Mesothelial cell of epicardium (in vitro differentiated cells): ENCODE measurements around the gene GALC. TPM values are rescaled to one million over a fixed set of nuclear protein-coding genes. Genes with fewer than 3 reads are reported as not detected.

Experiments
- DNase-seq, 2 experiments: peaks; one replicate each; pipeline ENCODE4 v3.0.0; 2021; ENCODE audit warnings: low spot score in 2 of 2; ENCODE audit not compliant: unreplicated experiment in 2 of 2
- H3K27ac Mint-ChIP-seq: 2 replicates; pipeline ENCODE4 v1.8.0; 2021; ENCODE audit warnings: mixed read lengths
- H3K27me3 Mint-ChIP-seq: 2 replicates; pipeline ENCODE4 v1.8.0; 2021; ENCODE audit warnings: low read depth, mixed read lengths
- H3K36me3 Mint-ChIP-seq: 2 replicates; pipeline ENCODE4 v1.8.0; 2021; ENCODE audit warnings: mixed read lengths
- H3K4me1 Mint-ChIP-seq: 2 replicates; pipeline ENCODE4 v1.8.0; 2021; ENCODE audit warnings: mixed read lengths
- H3K4me3 Mint-ChIP-seq: 2 replicates; pipeline ENCODE4 v1.8.0; 2021; ENCODE audit warnings: mild to moderate bottlenecking, moderate library complexity, mixed read lengths
- H3K9me3 Mint-ChIP-seq: 2 replicates; pipeline ENCODE4 v1.8.0; 2021; ENCODE audit warnings: mixed read lengths
- CTCF ChIP-seq: fragments of 200-600 bp; sonication (generic); IDR thresholded peaks from one replicate; pipeline ENCODE4 v1.5.0; 2021; ENCODE audit warnings: antibody characterized with exemption; ENCODE audit not compliant: unreplicated experiment
- total RNA-seq: library from RNA; stranded (reverse); gene quantifications from 3 replicates; pipeline ENCODE4 v1.2.1, GENCODE V29; 2021

The GALC gene
- total RNA-seq, 1 donor from 2014 or later, result 26.2 TPM

GRCh38 chr14:88034076-88034475, 41.1 kb upstream of the GALC start:
- TF ChIP-seq CTCF, result no peak
- DNase-seq, result no peak
- Mint-ChIP-seq H3K36me3 (no peaks in the 10 kb centered on the region), H3K4me1 (no peaks in the 10 kb centered on the region), H3K9me3 (peaks cover 5% of the 10 kb centered on the region), H3K27ac (no peak overlapping the region), H3K4me3 (no peak overlapping the region), H3K27me3 (peaks cover 26% of the 10 kb centered on the region)

- Mint-ChIP-seq H3K4me3 (no peak overlapping the region), H3K9me3 (peaks cover 5% of the 10 kb centered on the region), H3K36me3 (no peaks in the 10 kb centered on the region), H3K4me1 (no peaks in the 10 kb centered on the region), H3K27ac (no peak overlapping the region), H3K27me3 (peaks cover 23% of the 10 kb centered on the region)
- TF ChIP-seq CTCF, result no peak
- no peak for DNase-seq
Measured at GRCh38 chr14:88032373-88032772, 39.4 kb upstream of the GALC start.

GRCh38 chr14:88030892-88031291, 37.9 kb upstream of the GALC start:
- Mint-ChIP-seq H3K4me3 (no peak overlapping the region), H3K4me1 (peaks cover 3% of the 10 kb centered on the region), H3K9me3 (peaks cover 5% of the 10 kb centered on the region), H3K36me3 (no peaks in the 10 kb centered on the region), H3K27ac (no peak overlapping the region), H3K27me3 (peaks cover 22% of the 10 kb centered on the region)
- DNase-seq, result no peak
- no peak for TF ChIP-seq CTCF

GRCh38 chr14:88030079-88030478, 37.1 kb upstream of the GALC start:
- DNase-seq, result no peak
- H3K9me3 Mint-ChIP-seq, result peaks cover 5% of the 10 kb centered on the region
- no peaks in the 10 kb centered on the region for H3K36me3 Mint-ChIP-seq
- H3K27ac Mint-ChIP-seq, result no peak overlapping the region
- peaks cover 16% of the 10 kb centered on the region for H3K27me3 Mint-ChIP-seq
- H3K4me3 Mint-ChIP-seq, result no peak overlapping the region
- no peak for TF ChIP-seq CTCF
- peaks cover 7% of the 10 kb centered on the region for H3K4me1 Mint-ChIP-seq

GRCh38 chr14:88029500-88029899, 36.5 kb upstream of the GALC start:
- Mint-ChIP-seq H3K4me3 (no peak overlapping the region), H3K9me3 (peaks cover 5% of the 10 kb centered on the region), H3K27me3 (peaks cover 16% of the 10 kb centered on the region), H3K4me1 (peaks cover 12% of the 10 kb centered on the region), H3K27ac (no peak overlapping the region), H3K36me3 (no peaks in the 10 kb centered on the region)
- no peak for DNase-seq
- no peak for TF ChIP-seq CTCF

- Mint-ChIP-seq H3K9me3 (no peaks in the 10 kb centered on the region), H3K4me1 (peaks cover 12% of the 10 kb centered on the region), H3K36me3 (no peaks in the 10 kb centered on the region), H3K27me3 (peaks cover 18% of the 10 kb centered on the region), H3K4me3 (no peak overlapping the region), H3K27ac (no peak overlapping the region)
- TF ChIP-seq CTCF, result no peak
- DNase-seq, result no peak
Measured at GRCh38 chr14:88026890-88027289, 33.9 kb upstream of the GALC start.
